Right hindlimb (tissue), 1 donor: ENCODE data around the gene ENKUR.
A peak's percentile ranks its signal among the peaks of the same experiment; 100 is the strongest.

ENCODE experiments used
- DNase-seq: peaks from one replicate; pipeline ENCODE4 v3.0.0-alpha.2; 2018

The ENKUR gene, protein sequence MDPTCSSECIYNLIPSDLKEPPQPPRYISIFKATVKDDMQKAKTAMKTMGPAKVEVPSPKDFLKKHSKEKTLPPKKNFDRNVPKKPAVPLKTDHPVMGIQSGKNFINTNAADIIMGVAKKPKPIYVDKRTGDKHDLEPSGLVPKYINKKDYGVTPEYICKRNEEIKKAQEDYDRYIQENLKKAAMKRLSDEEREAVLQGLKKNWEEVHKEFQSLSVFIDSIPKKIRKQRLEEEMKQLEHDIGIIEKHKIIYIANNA

DNA sequence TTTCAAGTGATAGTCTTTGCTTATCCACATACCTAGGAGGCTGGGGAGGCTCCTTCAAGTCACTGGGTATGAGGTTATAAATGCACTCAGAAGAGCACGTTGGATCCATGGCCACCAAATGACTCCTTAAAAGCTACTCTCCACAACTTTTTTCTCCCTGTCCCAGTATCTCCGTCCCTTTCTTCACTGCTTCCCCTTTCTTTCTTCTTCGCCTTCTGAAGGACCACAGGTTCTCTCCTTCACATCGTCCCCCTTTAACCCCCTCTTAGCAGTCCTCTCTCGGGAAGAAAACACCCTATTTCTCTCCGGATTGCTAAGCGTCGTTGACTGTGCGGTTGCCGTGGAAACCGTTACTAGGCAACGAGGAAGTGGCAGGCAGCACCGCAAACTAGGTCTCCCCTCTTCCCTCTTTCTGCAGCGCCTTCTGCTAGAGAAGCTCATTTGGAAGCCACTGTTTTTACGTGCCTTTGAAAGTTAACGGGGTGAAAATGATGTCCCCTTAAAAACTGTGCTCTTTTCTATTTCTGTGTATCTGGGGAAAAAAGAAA lies at the start of gene ENKUR:
Gene ENKUR, minus strand, starts transcription at position 331 of the 548 bp plus-strand sequence. Its CDS starts 222 bp downstream, at position 109.
- peak; percentile 91 for DNase-seq

DNA sequence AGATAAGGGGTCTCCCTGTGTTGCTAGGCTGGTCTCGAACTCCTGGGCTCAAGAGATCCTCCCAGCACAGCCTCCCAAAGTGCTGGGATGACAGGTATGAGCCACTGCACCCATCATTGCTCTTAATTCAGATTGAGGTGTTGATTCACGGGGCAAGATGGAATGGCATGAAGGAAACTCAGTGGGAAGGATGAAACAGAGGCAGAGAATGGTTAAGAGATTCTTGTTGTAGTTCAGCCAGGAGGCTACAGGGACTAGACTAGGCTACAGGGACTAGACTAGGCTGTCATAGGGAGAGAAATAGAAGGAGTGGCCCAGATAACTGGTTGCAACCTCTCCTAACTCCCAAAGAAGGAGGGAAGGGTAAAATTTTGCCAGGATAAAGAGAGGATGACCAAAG lies 48.4 kb upstream of the ENKUR start:
- DNase-seq = no peak

- DNase-seq = no peak
Measured at GRCh38 chr10:25063644-25064043, 47.7 kb upstream of the ENKUR start.

DNA sequence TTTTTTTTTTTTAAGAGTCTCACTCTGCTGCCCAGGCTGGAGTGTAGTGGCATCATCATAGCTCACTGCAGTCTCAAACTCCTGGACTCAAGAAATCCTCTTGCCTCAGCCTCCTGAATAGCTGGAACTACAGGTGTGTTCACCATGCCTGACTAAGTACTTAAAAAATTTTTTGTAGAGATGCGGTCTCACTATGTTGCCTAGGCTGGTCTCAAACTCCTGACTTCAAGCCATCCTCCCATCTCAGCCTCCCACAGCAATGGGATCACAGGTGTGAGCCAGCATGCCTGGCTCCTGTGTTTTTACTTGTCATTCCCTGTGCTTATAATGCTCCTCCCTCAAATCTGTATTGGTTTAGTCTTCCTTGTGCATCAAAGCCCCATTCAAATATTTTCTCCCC lies 47.2 kb upstream of the ENKUR start:
- DNase-seq = no peak

DNA sequence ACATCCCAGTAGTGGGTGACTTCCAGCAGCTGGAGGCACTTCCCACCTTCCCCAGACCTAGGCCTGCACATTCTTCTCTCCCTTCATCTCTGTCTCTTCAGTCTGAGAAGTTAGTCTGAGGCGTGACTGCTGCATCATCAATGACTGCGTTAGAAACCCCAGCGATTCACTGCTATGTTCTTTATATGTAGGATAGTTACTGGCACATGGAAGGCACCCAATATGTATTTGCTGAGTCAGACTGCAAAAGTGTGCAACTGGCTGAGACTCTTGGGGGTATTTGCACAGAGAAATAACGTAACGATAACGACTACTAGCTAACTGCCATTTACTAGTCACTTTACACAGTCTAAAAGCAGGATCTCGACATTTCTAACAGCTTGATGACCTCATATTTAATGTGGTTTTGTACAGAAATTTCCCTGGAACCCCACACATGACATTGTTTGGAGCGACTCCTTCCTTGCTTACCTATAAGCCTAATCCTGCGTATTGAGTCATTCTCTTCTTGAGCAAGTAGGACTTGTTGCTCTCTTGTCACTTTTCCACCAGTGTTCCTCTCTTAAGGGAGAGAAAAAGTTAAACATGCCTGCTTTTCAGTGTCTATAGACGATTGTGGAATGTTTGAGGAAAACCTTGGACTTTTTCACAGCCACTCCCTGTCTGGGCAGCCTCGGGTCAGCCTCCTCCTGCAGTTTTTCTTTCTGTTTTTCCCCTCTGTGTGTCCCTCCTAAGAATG lies 45.9 kb upstream of the ENKUR start:
- no peak for DNase-seq

DNA sequence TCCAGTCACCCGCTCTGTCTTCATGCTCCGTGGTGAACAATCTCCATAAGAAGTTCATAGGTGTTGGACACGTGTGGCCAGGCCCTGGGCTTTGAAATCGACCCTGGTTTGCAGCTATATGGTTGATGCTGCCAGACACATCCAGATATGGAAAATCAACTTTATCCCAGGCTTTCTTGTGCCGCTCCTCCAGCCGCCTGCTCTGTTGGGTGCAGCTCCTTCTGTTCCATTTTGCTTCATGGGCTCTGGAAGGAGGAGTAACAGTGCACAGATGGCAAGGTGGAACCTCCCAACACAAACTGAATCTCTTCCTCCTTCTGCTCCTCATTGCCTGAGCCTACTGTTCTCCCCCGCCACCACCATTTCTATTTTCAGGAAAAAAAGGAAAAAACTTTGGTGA lies 45.2 kb upstream of the ENKUR start:
- no peak for DNase-seq

DNA sequence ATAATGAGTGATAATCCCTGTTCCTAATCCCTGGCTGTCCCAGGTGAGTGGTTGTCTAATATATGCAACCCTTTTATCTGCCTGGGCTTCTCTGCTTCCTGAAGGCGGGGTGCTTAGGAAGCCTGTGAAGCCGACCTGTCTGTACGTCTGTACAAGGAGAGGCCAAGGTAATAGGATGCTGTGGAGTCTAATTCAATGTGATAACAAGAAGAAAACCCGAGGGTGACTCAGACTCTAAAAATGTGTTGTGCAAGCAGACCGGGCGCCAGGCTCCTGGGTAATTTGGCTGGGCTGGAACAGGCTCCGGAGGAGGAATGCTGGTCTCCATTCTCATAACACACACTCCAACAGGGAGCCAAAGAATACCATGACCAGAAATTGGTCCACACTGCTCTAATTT lies 44.0 kb upstream of the ENKUR start:
- no peak for DNase-seq

DNA sequence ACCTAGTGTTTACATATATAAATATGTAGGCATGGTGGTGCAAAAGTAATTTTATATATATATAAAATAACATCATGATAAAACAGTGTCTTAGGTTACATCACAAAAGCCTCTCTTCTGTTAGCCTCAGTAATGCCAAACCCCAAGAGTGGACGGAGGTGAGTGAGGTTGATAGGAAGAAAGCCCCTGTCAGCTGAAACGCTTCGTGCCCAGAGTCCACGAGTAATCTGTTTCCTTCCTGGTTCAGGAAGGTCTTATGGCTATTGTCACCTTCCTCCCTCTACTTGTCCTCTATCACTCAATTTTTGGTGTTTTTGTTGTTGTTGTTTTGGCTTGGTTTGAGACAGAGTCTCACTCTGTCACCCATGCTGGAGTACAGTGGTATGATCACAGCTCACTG lies 41.9 kb upstream of the ENKUR start:
- DNase-seq = no peak

DNA sequence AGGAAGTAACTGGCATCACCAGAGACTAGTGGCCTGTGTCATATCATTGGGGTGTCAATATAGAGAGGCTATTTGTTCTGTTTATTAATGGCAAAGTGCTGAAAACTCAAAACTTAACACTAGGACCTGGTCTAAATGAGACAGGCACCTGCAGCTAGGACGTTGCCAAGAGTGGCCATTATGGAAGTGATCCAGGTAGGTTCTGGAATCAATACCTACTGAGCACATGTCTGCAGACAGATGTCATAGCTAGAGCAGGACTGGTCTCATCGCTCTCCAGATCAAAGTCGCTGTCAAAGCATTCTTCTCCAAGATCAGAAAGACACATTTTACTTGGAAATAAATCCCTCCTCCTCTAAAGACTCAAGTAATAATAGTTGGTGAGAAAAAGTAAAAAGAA lies 40.8 kb upstream of the ENKUR start:
- no peak for DNase-seq

- DNase-seq = no peak
Measured at GRCh38 chr10:25052012-25052411, 36.1 kb upstream of the ENKUR start.

DNA sequence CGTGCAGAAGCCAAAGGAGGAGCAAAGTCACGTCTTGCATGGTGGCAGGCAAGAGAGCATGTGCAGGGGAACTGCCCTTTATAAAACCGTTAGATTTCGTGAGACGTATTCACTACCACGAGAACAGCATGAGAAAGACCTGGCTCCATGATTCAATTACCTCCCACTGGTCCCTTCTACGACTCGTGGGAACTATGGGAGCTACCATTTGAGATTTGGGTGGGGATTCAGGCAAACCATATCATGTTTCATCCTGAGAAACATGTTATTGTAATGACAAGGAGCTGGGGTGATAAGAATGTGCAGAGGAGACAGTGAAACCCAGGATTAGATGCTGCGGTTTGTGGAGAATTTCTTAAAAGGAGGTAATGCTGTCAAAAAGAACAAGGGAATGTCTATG lies 34.4 kb upstream of the ENKUR start:
- no peak for DNase-seq

GRCh38 chr10:25049966-25050365 lies 34.0 kb upstream of the ENKUR start:
- no peak for DNase-seq

- no peak for DNase-seq
Measured at GRCh38 chr10:25048450-25048849, 32.5 kb upstream of the ENKUR start.

DNA sequence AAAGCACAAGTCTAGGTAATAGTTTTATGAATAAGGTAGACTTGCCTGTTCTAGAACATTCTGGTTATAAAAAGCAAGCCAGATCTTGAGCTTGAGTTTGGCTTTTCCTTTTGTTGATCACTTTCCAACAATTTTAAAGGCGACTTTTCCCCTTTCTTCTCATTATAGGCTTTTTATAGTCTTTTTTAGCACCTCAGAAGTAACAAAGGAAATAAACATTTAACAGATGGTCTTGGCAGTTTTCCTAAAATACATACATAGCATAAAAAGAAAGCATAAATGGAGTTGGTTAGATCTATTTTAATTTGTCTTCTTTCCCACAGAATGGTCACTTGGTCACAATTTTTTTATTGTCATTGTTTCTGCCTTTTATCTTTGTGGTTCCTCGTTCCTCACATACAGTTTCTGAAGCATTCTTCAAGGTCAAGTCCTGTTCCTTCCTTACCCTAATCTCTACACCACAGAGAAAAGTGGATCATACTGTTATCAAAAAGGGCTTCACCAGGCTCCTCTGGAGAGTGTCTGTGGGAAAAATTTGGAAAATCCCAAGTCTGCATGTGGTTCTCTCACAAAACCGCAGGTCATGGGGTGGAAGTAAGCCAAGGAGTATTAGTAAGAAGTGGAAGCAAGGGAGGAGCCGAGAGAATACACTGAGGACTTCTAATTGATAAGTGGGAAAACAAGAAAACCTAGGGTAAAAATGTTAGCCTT lies 31.8 kb upstream of the ENKUR start:
- no peak for DNase-seq

DNA sequence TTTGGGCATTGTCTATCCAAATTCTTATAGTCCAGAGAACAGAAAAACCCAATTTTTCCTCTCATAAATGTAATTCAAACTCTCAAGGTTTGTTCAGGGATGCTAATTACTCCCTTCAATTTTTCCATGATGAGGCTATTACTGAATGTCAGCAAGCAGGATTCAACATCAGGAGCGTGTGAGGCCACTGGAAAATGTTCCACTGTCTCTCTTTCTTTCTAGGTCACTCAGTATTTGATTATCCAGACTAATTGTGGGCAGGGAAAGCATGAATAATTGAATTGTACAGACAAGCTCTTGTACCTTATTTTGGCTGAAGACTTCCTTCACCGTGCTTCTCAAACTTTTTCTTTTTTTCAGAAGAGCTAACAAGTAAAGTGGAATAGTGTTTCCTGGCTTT lies 31.1 kb upstream of the ENKUR start:
- no peak for DNase-seq

- DNase-seq = no peak
Measured at GRCh38 chr10:25046641-25047040, 30.7 kb upstream of the ENKUR start.

DNA sequence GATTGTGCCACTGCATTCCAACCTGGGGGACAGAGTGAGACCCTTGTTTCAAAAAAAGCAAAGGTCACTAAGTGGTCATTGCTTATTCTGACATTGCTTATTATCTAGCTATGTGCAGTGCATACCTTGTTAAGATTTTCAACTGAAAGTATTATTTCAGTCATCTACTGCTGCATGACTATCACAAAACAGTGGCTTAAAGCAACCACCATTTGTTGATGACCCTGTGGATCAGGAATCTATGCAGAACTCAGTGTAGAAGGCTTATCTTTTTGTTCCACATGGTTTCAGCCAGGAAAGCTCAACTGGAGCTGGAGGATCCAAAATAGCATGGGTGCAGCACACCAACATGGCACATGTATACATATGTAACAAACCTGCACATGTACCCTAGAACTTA lies 23.6 kb upstream of the ENKUR start:
- DNase-seq = no peak

GRCh38 chr10:25038325-25038724 lies 22.4 kb upstream of the ENKUR start:
- DNase-seq = no peak

GRCh38 chr10:25036381-25036780 lies 20.4 kb upstream of the ENKUR start:
- DNase-seq = no peak

- DNase-seq = no peak
Measured at GRCh38 chr10:25029519-25029918, 13.6 kb upstream of the ENKUR start.

DNA sequence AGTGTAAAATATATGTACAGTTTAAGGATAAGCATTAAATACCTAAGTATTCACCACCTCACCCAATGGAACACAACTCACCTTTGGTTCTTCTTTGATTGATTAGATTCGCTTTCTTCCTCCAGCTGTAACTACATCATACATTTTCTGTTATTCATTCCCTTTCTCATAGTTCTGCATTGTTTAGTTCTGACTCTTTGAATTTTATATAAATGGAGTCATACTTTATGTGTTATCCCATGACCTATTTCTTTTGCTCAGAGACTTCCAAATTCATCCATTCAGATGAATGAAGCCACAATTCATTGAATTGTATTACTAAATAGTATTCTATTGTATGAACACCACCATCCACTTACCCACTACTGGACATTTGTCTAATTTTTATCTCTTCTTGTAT lies 12.8 kb upstream of the ENKUR start:
- DNase-seq = no peak

- DNase-seq = no peak
Measured at GRCh38 chr10:25026463-25026862, 10.5 kb upstream of the ENKUR start.

- no peak for DNase-seq
Measured at GRCh38 chr10:25024528-25024927, 8.6 kb upstream of the ENKUR start.

GRCh38 chr10:25023278-25023677 lies 7.3 kb upstream of the ENKUR start:
- no peak for DNase-seq
